ENCODE measurements around the gene KTI12. TPM values are rescaled to one million over a fixed set of nuclear protein-coding genes. Genes with fewer than 3 reads are reported as not detected.
A peak's percentile ranks its signal among the peaks of the same experiment; 100 is the strongest.
"Not testable (repeated sequence)": the region's sequence is repeated elsewhere in the genome, so short reads cannot be mapped to it uniquely, and the experiment has no call there.

KTI12 gene
- 7.3 TPM for total RNA-seq
- long read RNA-seq, transcript KTI12-201 (1 exons, 1,714 nt), result major isoform, 19 of 19 reads
- long read RNA-seq, partial matches to known transcripts, result 0 of 19 reads
- long read RNA-seq, other reads (novel, unspliced or antisense), result 0 of 19 reads

DNA sequence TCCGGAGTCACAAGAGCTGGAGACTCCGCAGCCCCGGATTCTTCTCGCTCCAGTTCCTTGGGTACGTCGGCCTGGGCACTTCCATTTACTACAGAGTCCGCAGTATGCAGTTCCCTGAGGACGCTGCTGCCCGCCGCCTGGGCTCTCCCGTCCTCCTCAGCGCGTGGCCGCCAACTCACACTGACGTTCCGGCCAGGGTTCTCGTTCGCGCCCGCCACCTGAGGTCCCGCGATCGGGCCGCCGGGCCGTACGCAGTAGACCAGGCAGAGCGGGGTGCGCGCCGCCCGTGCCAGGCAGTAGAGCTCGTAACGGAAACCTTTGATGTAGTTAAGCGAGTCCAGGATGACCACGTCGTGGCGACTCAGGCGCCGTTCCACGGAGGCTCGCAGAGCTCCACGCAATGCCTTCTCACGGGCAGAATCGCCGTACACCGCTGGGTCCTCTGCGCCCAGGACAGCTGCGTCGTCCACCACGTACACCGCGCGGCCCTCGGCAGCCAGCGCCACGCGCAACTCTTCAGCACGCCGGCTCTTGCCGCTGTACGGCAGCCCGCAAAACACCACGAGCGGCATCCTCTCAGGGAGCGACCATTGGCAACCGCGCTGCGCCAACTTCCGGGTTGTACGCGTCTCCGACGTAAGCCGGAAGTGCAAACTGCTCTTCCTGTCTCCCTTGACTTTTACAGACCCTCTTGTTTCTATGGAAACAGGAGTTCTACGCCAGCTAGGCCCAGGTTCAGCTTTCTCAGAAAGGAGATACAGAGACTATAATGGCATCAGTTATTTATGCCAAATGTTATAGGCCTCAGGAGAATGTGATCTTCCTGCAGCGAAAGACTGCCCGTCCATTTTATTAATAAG lies at the start of gene KTI12:
KTI12 (minus strand) TSS at position 621 of the 860 bp plus-strand sequence; CDS start at position 572, 49 bp downstream.
- peaks cover 29% of the 10 kb centered on the region for H3K4me1 ChIP-seq
- peak; percentile 94 for DNase-seq
- peak; percentile 95 for ATAC-seq
- intact Hi-C loops (cut with DNase I), result no loop called here
- no peak for TF ChIP-seq CTCF (IDR thresholded peaks at IDR 0.05)
- H3K4me3 ChIP-seq, result peak within 1 kb of the TSS; percentile 81
- H3K27me3 ChIP-seq, result no peaks in the 10 kb centered on the region
- H3K27ac ChIP-seq, result peak within 1 kb of the TSS; percentile 92
- peaks cover 7% of the 10 kb centered on the region for H3K36me3 ChIP-seq
- no peaks in the 10 kb centered on the region for H3K9me3 ChIP-seq

DNA sequence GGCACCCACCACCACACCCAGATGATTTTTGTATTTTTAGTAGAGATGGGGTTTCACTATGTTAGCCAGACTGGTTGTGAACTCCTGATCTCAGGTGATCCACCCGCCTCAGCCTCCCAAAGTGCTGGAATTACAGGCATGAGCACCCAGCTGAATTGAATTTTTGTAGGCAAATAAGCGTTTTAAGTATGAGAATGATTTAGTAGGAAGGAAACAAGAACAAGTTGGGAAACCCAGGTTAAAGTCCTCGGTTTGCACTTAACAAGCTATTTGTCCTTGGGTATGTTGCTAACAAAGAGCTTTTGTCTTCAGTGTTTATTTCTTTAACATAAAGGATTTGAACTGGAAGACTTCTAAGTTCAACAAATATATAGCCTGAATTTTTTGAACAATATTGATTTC lies 46.4 kb upstream of the KTI12 start:
- H3K27ac ChIP-seq, result no peak overlapping the region
- no peaks in the 10 kb centered on the region for H3K4me1 ChIP-seq
- no peak for ATAC-seq
- H3K36me3 ChIP-seq, result peaks cover 29% of the 10 kb centered on the region
- DNase-seq, result no peak
- H3K9me3 ChIP-seq, result no peaks in the 10 kb centered on the region
- no peaks in the 10 kb centered on the region for H3K27me3 ChIP-seq
- no peak for TF ChIP-seq CTCF (IDR thresholded peaks at IDR 0.05)
- no peak overlapping the region for H3K4me3 ChIP-seq
- intact Hi-C loops (cut with DNase I), result no loop called here

DNA sequence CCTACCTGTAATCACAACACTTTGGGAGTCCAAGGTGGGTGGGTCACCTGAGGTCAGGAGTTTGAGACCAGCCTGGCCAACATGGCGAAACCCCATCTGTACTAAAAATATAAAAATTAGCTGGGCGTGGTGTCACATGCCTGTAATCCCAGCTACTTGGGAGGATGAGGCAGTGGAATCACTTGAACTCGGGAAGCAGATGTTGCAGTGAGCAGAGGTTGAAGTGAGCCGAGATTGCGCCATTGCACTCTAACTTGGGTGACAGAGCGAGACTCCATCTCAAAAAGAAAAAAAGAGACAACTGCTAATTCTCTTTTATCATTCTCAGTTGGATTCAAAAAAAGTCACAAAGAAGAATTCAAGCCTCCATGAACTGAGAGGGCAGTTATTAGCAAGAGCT lies 43.7 kb upstream of the KTI12 start:
- ATAC-seq; intact Hi-C loops (cut with DNase I); DNase-seq; H3K4me1 ChIP-seq; H3K4me3 ChIP-seq; H3K27ac ChIP-seq; H3K9me3 ChIP-seq; H3K27me3 ChIP-seq: not testable (repeated sequence)
- H3K36me3 ChIP-seq, result peaks cover 34% of the 10 kb centered on the region

- Histone ChIP-seq H3K4me3 (no peak overlapping the region), H3K4me1 (no peaks in the 10 kb centered on the region), H3K36me3 (peaks cover 42% of the 10 kb centered on the region), H3K9me3 (no peaks in the 10 kb centered on the region), H3K27ac (no peak overlapping the region), H3K27me3 (no peaks in the 10 kb centered on the region)
- DNase-seq (no peak), ATAC-seq (no peak)
- TF ChIP-seq CTCF (IDR thresholded peaks at IDR 0.05), result no peak
- intact Hi-C loops (cut with DNase I), result no loop called here
Measured at GRCh38 chr1:52072291-52072690, 38.7 kb upstream of the KTI12 start.

- Histone ChIP-seq H3K27ac (no peak overlapping the region), H3K4me1 (no peaks in the 10 kb centered on the region), H3K27me3 (no peaks in the 10 kb centered on the region), H3K9me3 (no peaks in the 10 kb centered on the region), H3K36me3 (peaks cover 57% of the 10 kb centered on the region), H3K4me3 (no peak overlapping the region)
- intact Hi-C loops (cut with DNase I), result no loop called here
- DNase-seq (no peak), ATAC-seq (no peak)
- no peak for TF ChIP-seq CTCF (IDR thresholded peaks at IDR 0.05)
Measured at GRCh38 chr1:52070704-52071103, 37.1 kb upstream of the KTI12 start.

DNA sequence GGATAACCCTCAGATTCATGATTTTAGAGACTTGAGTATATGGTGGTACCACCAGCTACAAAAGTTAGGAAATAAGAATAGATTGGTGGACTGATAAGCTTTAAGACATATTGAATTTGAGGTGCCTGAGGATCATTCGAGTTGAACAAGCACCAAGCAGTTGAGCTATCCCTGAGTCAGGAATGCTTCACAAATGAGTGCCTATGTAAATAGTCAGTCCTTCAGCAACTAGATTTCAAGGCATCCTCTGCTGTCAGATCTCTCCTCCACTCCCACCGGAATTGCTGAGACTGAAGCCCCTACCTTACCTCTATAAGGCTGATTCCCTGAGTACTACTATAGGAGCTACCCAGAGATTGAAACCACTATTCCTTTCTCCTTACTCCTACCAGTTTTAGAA lies 29.6 kb upstream of the KTI12 start:
- Histone ChIP-seq H3K4me3 (no peak overlapping the region), H3K36me3 (peaks cover 83% of the 10 kb centered on the region), H3K9me3 (no peaks in the 10 kb centered on the region), H3K4me1 (peaks cover 15% of the 10 kb centered on the region), H3K27ac (no peak overlapping the region), H3K27me3 (no peaks in the 10 kb centered on the region)
- intact Hi-C loops (cut with DNase I), result no loop called here
- ATAC-seq (no peak), DNase-seq (no peak)
- no peak for TF ChIP-seq CTCF (IDR thresholded peaks at IDR 0.05)

All from upper lobe of right lung (tissue), 1 donor.